ENCODE data around the gene BPIFB2. TPM values are rescaled to one million over a fixed set of nuclear protein-coding genes. Genes with fewer than 3 reads are reported as not detected.
"Not testable (repeated sequence)": the region's sequence is repeated elsewhere in the genome, so short reads cannot be mapped to it uniquely, and the experiment has no call there.

Gene BPIFB2, protein sequence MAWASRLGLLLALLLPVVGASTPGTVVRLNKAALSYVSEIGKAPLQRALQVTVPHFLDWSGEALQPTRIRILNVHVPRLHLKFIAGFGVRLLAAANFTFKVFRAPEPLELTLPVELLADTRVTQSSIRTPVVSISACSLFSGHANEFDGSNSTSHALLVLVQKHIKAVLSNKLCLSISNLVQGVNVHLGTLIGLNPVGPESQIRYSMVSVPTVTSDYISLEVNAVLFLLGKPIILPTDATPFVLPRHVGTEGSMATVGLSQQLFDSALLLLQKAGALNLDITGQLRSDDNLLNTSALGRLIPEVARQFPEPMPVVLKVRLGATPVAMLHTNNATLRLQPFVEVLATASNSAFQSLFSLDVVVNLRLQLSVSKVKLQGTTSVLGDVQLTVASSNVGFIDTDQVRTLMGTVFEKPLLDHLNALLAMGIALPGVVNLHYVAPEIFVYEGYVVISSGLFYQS
- total RNA-seq (not detected), polyA plus RNA-seq (not detected)

DNA sequence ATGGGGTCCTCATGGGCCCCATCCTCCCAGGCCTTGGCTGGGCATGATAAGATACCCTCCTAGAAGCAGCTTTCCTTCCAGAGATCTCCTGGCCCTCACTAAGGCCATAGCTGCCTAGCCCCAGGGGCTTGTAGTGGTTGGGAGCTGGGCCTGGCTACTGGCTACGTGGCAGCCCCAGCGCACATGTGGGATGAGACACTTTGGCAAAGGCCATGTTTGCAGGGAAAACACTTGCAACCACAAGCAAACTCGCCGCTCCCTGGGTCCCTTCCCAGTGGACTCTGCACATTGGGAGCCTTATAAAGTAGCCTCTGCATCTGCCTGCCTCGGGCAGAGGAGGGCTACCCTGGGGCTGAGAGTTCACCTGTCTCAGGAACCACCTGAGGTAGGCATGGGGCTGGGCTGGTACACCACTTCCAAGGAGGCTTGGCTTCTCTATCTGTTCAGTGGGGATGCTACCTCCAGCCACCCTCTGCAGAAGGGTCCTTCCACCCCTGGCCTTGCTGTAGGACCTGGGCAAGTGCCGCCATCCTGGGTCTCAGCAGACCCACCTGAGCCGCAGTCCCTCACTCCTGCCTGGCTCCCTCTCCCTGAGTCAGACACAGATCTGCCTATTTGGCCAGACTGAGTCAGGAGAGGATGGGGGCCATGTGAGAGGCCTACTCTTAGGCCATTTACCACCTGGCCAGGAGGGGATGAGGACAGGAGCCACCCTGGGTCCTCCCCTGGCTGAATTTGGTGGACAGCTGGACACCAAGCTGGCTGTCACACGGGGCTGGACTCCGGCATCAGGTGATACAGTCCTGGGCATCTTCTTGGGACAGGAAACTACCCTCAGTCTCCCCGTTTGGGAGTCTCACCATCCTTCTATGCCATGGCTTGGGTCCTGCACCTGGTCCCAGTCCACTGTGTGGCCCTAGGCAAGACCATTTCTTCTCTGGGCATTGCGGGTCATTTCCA lies at the start of gene BPIFB2:
BPIFB2 (plus strand) TSS at position 329 of the 960 bp plus-strand sequence. CDS start 871 bp downstream, outside the sequence.
- no peak within 1 kb of the TSS for H3K4me3 ChIP-seq (ENCODE audit: low read depth, low read length)

DNA sequence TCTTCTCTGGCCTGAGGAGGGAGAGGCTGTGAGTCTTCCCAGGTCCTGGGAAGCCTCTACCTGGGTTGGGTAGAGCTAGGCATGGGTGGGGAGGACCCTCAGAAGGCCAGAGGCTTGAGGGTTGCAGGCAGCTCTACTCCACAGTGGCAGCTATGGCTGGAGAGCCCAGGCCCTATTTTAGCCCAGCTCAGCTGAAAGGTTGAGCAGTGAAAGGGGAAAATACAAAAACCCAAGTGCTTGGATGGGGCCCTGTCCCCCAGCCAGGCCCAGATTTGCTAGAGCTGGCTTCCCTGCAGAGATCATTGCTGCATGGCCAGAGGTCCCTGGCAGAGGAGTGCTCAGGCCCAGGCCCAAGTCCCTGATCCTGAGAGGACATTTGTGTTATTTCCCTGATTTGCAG lies 48.9 kb upstream of the BPIFB2 start:
- DNase-seq (ENCODE audit: extremely low spot score) = no peak
- H3K4me3 ChIP-seq (ENCODE audit: low read depth, low read length) = no peak overlapping the region
- H3K27ac ChIP-seq (ENCODE audit: low read depth) = no peak overlapping the region

More for the DNA sequence above, at the start of gene BPIFB2:
- Histone ChIP-seq H3K27ac (ENCODE audit: low read depth) (no peak within 1 kb of the TSS), H3K36me3 (ENCODE audit: insufficient read depth) (no peaks in the 10 kb centered on the region), H3K4me1 (ENCODE audit: insufficient read depth) (no peaks in the 10 kb centered on the region)
- no peak for DNase-seq (ENCODE audit: extremely low spot score)
- 84% methylated on average over 11 of the region's 11 CpGs for WGBS

DNA sequence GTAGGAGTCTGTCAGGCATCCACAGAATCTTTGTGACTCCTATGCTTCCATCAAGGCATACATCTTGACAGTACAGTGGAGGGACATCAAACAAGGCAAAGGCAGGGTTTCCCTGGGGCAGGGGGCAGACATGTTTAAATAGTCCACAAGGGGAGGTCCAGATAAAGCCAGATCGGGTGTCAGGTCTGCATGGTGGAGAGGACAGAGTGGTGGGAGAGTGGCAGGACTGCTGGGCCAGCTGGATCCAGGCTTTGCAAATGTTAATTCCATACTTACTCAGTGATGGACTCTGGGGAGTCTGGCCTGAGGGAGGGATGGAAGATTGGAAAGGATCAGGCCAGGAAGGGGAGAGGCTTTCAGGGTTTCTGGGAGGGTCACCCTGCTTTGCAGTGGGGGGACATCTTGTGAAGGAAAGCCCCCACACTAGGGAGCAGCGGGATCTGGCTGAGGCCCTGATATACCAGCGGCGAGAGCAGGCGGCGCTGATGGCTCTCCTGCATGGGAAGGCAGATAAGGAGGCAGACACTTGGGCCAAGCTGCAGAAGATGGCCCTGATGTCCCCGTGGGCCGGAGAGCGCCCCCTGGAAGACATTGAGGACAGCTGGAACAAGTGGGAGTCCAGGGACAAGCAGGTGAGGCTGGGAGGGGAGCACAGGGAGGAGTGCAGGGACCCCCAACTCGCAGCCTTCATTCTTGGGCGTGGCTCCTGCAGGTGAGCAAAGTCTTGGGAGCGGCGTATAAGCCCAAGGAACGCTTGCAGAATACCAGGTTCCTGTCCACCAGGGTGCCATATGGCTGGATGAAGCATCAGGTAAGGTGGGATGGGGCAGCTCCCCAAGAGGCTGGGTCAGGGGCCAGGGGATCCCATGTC lies 47.9 kb upstream of the BPIFB2 start:
- Histone ChIP-seq H3K4me3 (ENCODE audit: low read depth, low read length) (no peak overlapping the region), H3K27ac (ENCODE audit: low read depth) (no peak overlapping the region), H3K4me1 (ENCODE audit: insufficient read depth) (no peaks in the 10 kb centered on the region), H3K36me3 (ENCODE audit: insufficient read depth) (no peaks in the 10 kb centered on the region)
- 87% methylated on average over 14 of the region's 14 CpGs for WGBS
- no peak for DNase-seq (ENCODE audit: extremely low spot score)

More for the DNA sequence above, 48.9 kb upstream of the BPIFB2 start:
- H3K36me3 ChIP-seq (ENCODE audit: insufficient read depth) = no peaks in the 10 kb centered on the region
- no peaks in the 10 kb centered on the region for H3K4me1 ChIP-seq (ENCODE audit: insufficient read depth)

DNA sequence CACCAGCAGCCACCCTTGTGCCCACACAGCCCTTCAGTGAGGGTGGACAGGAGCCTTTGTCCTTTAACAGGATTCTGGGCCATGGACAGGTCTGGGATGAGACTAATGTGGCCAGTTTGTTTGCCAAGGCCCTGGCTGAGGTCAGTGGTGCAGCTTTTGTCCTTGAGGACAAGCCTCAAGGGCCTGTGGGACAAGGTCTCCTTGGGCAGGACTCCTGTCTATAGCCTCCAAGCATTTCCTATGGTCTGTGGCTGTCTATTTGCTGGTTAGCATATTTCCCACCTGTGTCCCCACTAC lies 47.3 kb upstream of the BPIFB2 start:
- Histone ChIP-seq H3K4me1 (ENCODE audit: insufficient read depth) (no peaks in the 10 kb centered on the region), H3K27ac (ENCODE audit: low read depth) (no peak overlapping the region), H3K36me3 (ENCODE audit: insufficient read depth) (no peaks in the 10 kb centered on the region), H3K4me3 (ENCODE audit: low read depth, low read length) (no peak overlapping the region)
- DNase-seq (ENCODE audit: extremely low spot score) = no peak

DNA sequence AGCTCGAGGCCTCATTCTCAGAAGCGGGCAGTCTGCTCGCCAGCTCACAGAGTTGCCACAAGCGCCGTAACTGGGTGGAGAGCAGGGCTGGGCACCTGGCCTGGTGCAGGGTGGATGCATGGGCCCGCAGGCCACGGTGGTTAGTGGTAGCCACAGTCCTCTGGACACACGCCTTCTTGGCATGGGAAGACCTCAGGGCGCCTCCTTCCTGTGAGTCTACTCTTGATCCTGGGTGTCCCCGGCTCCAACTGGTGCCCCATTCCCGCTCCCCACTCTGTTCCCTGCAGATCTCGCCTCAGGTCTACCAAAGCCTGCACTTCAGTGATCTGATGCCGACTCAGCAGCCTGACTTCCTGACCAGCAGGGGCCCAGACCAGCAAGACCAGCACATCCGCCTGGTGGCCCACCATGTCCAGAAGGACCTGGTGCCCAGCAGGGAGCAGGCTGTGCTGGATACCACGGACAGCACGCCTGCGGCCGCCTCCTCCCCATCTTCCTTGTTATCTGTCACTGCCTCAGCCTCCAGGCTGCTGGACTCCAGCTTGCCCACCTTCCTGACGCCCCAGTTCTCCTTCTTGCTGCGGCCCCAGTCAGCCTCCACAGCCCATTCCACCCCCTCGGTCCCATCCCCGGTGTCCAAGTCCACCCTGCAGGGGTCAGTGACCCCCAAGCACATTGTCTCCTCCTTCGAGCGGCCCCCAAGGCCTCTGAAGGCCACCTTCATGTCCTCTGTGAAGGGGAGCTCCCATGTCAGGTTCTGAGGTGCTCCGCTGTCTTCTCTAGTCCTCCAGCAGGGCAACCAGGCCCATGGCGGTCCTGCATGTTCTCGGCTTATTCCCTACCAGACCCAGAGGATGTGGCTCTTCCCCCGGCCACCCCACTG lies 46.4 kb upstream of the BPIFB2 start:
- WGBS = 87% methylated on average over 28 of the region's 28 CpGs
- Histone ChIP-seq H3K27ac (ENCODE audit: low read depth) (no peak overlapping the region), H3K4me1 (ENCODE audit: insufficient read depth) (no peaks in the 10 kb centered on the region), H3K4me3 (ENCODE audit: low read depth, low read length) (no peak overlapping the region), H3K36me3 (ENCODE audit: insufficient read depth) (no peaks in the 10 kb centered on the region)
- no peak for DNase-seq (ENCODE audit: extremely low spot score)

DNA sequence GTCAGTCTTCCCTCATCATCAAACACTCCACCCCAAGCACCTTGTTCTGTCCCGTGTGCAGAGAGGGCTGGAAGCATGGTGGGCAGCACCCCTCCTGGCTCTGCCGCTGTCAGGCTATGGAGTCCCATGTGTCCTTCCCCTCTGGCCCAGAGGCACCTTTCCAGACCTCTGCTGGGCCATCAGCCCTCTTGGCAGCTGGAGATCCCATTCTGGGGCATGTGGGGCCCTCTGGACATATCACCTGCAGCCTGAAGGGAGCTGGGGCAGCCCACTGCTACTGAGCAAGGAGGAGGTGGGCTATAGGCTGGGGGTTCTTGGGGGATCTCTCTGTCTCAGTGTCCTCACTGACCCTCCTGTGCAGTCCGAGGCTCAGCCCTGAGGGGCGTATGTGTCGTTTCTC lies 45.5 kb upstream of the BPIFB2 start:
- Histone ChIP-seq H3K27ac (ENCODE audit: low read depth) (no peak overlapping the region), H3K4me3 (ENCODE audit: low read depth, low read length) (no peak overlapping the region), H3K4me1 (ENCODE audit: insufficient read depth) (no peaks in the 10 kb centered on the region), H3K36me3 (ENCODE audit: insufficient read depth) (no peaks in the 10 kb centered on the region)
- DNase-seq (ENCODE audit: extremely low spot score) = no peak
- WGBS = 83% methylated on average over 5 of the region's 5 CpGs

DNA sequence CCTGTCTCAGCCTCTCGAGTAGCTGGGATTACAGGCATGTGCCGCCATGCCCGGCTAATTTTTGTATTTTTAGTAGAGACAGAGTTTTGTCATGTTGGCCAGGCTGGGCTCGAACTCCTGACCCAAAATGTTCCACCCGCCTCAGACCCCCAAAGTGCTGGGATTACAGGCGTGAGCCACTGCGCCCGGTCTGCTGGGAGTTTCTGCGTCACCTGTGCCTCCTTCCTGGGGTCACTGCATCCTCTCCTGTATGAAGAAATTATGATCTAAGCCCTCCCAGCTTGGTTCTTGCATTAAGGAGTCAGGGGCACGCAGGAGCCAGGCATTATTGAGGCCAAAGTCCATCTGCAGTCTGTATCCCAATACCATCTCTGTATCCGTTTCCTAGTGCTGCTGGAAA lies 44.9 kb upstream of the BPIFB2 start:
- not testable (repeated sequence) for DNase-seq (ENCODE audit: extremely low spot score); H3K36me3 ChIP-seq (ENCODE audit: insufficient read depth); H3K4me3 ChIP-seq (ENCODE audit: low read depth, low read length); H3K4me1 ChIP-seq (ENCODE audit: insufficient read depth); H3K27ac ChIP-seq (ENCODE audit: low read depth)
- WGBS = 88% methylated on average over 11 of the region's 11 CpGs

DNA sequence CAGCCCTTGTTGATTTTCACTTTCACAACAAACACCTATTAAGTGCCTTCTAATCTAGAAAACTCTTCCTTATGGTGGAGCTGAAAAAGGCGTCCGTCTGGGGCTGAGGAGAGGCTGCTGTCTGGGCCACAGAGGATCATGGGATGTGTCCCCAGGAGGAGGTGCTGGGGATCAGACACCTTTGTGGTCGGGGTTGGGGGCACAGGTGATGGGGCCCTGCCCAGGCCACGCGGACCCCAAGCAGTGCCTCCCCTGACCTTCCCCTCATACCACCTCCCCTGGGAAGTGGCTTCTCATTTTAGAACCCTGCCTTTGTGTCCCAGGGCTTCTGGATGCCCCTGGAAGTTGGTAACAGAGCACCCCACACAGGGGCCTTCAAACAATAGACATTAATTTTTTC lies 44.3 kb upstream of the BPIFB2 start:
- 74% methylated on average over 5 of the region's 5 CpGs for WGBS
- no peak overlapping the region for H3K4me3 ChIP-seq (ENCODE audit: low read depth, low read length)
- no peak for DNase-seq (ENCODE audit: extremely low spot score)
- no peaks in the 10 kb centered on the region for H3K36me3 ChIP-seq (ENCODE audit: insufficient read depth)
- H3K4me1 ChIP-seq (ENCODE audit: insufficient read depth) = no peaks in the 10 kb centered on the region
- no peak overlapping the region for H3K27ac ChIP-seq (ENCODE audit: low read depth)

DNA sequence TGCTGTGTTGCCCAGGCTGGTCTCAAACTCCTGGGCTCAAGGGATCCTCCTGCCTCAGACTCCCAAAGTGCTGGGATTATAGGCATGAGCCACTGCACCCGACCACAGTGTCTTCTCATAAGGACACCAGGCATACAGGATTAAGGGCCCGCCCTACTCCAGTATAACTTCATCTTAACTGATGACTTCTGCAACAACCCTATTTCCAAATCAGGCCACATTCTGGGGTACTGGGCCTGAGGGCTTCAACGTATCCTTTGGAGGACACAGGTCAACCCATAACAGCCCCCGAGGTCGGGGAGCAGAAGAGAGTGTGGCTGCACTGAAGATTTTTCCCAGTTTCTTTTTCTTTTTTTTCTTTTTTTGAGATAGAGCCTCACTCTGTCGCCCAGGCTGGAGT lies 42.9 kb upstream of the BPIFB2 start:
- no peak overlapping the region for H3K27ac ChIP-seq (ENCODE audit: low read depth)
- no peaks in the 10 kb centered on the region for H3K4me1 ChIP-seq (ENCODE audit: insufficient read depth)
- WGBS = 91% methylated on average over 6 of the region's 6 CpGs
- H3K36me3 ChIP-seq (ENCODE audit: insufficient read depth) = no peaks in the 10 kb centered on the region
- H3K4me3 ChIP-seq (ENCODE audit: low read depth, low read length) = no peak overlapping the region
- DNase-seq (ENCODE audit: extremely low spot score) = no peak

DNA sequence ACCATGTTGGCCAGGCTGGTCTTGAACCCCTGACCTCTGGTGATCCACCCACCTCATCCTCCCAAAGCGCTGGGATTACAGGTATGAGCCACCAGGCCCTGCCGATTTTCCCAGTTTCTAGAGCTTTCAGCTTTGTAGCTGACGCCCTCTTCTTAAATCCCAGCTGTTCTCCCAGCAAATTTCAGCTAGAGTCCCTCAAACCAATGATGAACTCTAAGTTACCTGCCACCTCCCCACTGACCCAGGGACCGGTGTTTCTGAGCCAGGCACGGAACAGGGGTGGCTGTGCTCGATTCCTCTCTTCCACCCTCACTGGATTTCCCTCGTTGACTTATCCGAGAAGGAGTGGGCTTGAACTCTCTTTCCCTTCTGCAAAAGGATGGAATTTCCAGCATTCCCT lies 42.4 kb upstream of the BPIFB2 start:
- Histone ChIP-seq H3K4me1 (ENCODE audit: insufficient read depth) (no peaks in the 10 kb centered on the region), H3K36me3 (ENCODE audit: insufficient read depth) (no peaks in the 10 kb centered on the region), H3K4me3 (ENCODE audit: low read depth, low read length) (no peak overlapping the region), H3K27ac (ENCODE audit: low read depth) (no peak overlapping the region)
- WGBS = 79% methylated on average over 8 of the region's 8 CpGs
- DNase-seq (ENCODE audit: extremely low spot score) = no peak

DNA sequence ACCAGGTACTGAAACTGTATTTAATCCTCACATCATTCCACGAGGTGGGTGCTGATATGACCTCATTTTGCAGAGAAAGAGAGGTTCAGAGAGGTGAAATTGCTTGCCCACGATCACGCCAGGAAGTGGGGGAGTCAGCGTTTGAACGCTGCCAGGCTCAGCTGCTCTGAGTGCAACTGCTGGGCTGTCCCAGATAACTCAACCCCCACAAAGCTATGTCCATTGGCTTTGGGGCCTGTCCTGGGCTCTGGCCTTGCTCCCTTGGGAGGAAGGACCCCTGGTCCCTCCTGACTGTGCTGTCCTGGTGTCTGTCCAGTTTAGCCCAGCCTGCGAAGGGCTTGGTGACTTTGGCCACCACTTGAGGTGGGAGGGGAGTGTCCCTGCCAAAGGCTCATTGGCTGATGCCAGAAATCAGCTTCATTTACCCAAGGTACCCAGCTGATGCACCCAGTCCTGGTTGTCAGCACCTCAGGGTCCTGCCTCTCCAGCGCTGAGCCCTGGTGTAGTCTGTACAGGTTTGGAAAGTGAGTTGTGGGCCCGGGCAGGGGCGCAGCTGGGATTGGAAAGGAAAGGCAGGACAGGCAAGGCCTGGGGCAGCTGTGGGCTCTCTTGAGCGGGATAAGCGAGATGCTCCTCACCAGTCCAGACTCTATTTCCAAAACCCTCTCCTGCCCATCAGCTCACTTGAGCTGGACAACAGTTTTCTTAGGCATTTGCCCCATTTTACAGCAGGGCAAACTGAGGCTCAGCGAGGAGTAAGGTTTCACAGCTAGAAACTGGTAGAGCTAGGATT lies 41.7 kb upstream of the BPIFB2 start:
- no peak overlapping the region for H3K27ac ChIP-seq (ENCODE audit: low read depth)
- WGBS = 75% methylated on average over 12 of the region's 12 CpGs
- H3K4me1 ChIP-seq (ENCODE audit: insufficient read depth) = no peaks in the 10 kb centered on the region
- no peaks in the 10 kb centered on the region for H3K36me3 ChIP-seq (ENCODE audit: insufficient read depth)
- no peak overlapping the region for H3K4me3 ChIP-seq (ENCODE audit: low read depth, low read length)
- no peak for DNase-seq (ENCODE audit: extremely low spot score)

DNA sequence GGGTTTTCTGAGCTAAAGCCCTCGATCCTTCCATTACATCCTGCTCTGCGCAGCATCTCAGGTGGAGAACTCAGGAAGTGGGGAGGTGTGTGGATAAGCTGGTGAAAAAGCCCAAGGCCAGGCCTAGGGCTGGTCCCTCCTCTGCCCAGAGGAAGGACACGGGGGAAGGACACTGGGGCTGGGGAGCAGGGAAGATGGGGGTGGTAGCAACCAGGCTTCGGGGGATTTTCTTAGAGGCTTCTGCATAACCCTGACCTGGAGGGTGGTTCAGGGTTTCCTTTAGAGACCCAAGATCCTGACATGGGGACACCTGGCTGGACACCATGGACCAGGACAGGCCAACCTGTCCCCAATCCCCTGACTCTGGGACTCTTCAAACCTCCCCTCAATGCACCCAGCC lies 41.1 kb upstream of the BPIFB2 start:
- H3K4me1 ChIP-seq (ENCODE audit: insufficient read depth) = no peaks in the 10 kb centered on the region
- WGBS = 90% methylated on average over 4 of the region's 4 CpGs
- no peak overlapping the region for H3K4me3 ChIP-seq (ENCODE audit: low read depth, low read length)
- H3K27ac ChIP-seq (ENCODE audit: low read depth) = no peak overlapping the region
- DNase-seq (ENCODE audit: extremely low spot score) = no peak
- H3K36me3 ChIP-seq (ENCODE audit: insufficient read depth) = no peaks in the 10 kb centered on the region

Data from urinary bladder (tissue), 4 donors.